HL-60/S4 treated with phorbol 12-myristate 13-acetate at 8.2 ng/mL for 4 days and 3 days (cell line): ENCODE results near the gene CAPN7.

ENCODE experiments used
- in situ Hi-C: fragments of 300-500 bp; cut with MboI; formaldehyde crosslinking; loops from 2 replicates; pipeline ENCODE4 v1.15.0; 2022; ENCODE audit warnings: low sequenced_read_pairs

Gene CAPN7

GRCh38 chr3:15243822-15244482 lies 37.9 kb downstream of the CAPN7 start:
- in situ Hi-C loops, result no loop called here

GRCh38 chr3:15246186-15246585 lies 40.1 kb downstream of the CAPN7 start:
- in situ Hi-C loops, result no loop called here

GRCh38 chr3:15253023-15253697 lies 47.1 kb downstream of the CAPN7 start:
- in situ Hi-C loops, result loop anchor here (25.0 kb wide), 1 partner anchor 309 kb away; no protein-coding TSS in a partner anchor

GRCh38 chr3:15255215-15255614 lies 49.2 kb downstream of the CAPN7 start:
- in situ Hi-C loops, result loop anchor here (25.0 kb wide), 1 partner anchor 307 kb away; no protein-coding TSS in a partner anchor

GRCh38 chr3:15256861-15257341 lies 50.9 kb downstream of the CAPN7 start:
- in situ Hi-C loops, result loop anchor here (25.0 kb wide), 1 partner anchor 305 kb away; no protein-coding TSS in a partner anchor

- in situ Hi-C loops, result loop anchor here (25.0 kb wide), 1 partner anchor 304 kb away; no protein-coding TSS in a partner anchor
Measured at GRCh38 chr3:15258720-15259119, 52.7 kb downstream of the CAPN7 start.

GRCh38 chr3:15260531-15260930 lies 54.5 kb downstream of the CAPN7 start:
- in situ Hi-C loops, result loop anchor here (10.0 to 25.0 kb wide), 2 partner anchors 124 to 302 kb away; no protein-coding TSS in a partner anchor

- in situ Hi-C loops, result loop anchor here (10.0 to 25.0 kb wide), 2 partner anchors 124 to 301 kb away; no protein-coding TSS in a partner anchor
Measured at GRCh38 chr3:15261274-15261673, 55.2 kb downstream of the CAPN7 start.

GRCh38 chr3:15262021-15262420 lies 56.0 kb downstream of the CAPN7 start:
- in situ Hi-C loops, result loop anchor here (10.0 to 25.0 kb wide), 2 partner anchors 123 to 300 kb away; no protein-coding TSS in a partner anchor

- in situ Hi-C loops, result loop anchor here (10.0 to 25.0 kb wide), 2 partner anchors 122 to 299 kb away; no protein-coding TSS in a partner anchor
Measured at GRCh38 chr3:15263120-15263519, 57.1 kb downstream of the CAPN7 start.

- in situ Hi-C loops, result loop anchor here (10.0 to 25.0 kb wide), 2 partner anchors 121 to 298 kb away; no protein-coding TSS in a partner anchor
Measured at GRCh38 chr3:15263926-15264325, 57.9 kb downstream of the CAPN7 start.

GRCh38 chr3:15264486-15264885 lies 58.4 kb downstream of the CAPN7 start:
- in situ Hi-C loops, result loop anchor here (10.0 to 25.0 kb wide), 2 partner anchors 120 to 298 kb away; no protein-coding TSS in a partner anchor

GRCh38 chr3:15265655-15266509 lies 59.8 kb downstream of the CAPN7 start:
- in situ Hi-C loops, result loop anchor here (10.0 to 25.0 kb wide), 2 partner anchors 119 to 296 kb away; no protein-coding TSS in a partner anchor

GRCh38 chr3:15266510-15267376 lies 60.7 kb downstream of the CAPN7 start:
- in situ Hi-C loops, result loop anchor here (10.0 to 25.0 kb wide), 2 partner anchors 118 to 296 kb away; no protein-coding TSS in a partner anchor

- in situ Hi-C loops, result loop anchor here (10.0 to 25.0 kb wide), 2 partner anchors 117 to 295 kb away; no protein-coding TSS in a partner anchor
Measured at GRCh38 chr3:15267502-15267901, 61.5 kb downstream of the CAPN7 start.

GRCh38 chr3:15268033-15268631 lies 62.1 kb downstream of the CAPN7 start:
- in situ Hi-C loops, result loop anchor here (10.0 to 25.0 kb wide), 2 partner anchors 117 to 294 kb away; no protein-coding TSS in a partner anchor

GRCh38 chr3:15269091-15269989 lies 63.3 kb downstream of the CAPN7 start:
- in situ Hi-C loops, result loop anchor here (10.0 to 25.0 kb wide), 2 partner anchors 115 to 293 kb away; no protein-coding TSS in a partner anchor

GRCh38 chr3:15271030-15271429 lies 65.0 kb downstream of the CAPN7 start:
- in situ Hi-C loops, result loop anchor here (25.0 kb wide), 1 partner anchor 291 kb away; no protein-coding TSS in a partner anchor
